ENCODE data around the gene PCNX4.
"Not testable (repeated sequence)": the region's sequence is repeated elsewhere in the genome, so short reads cannot be mapped to it uniquely, and the experiment has no call there.

PCNX4 gene

DNA sequence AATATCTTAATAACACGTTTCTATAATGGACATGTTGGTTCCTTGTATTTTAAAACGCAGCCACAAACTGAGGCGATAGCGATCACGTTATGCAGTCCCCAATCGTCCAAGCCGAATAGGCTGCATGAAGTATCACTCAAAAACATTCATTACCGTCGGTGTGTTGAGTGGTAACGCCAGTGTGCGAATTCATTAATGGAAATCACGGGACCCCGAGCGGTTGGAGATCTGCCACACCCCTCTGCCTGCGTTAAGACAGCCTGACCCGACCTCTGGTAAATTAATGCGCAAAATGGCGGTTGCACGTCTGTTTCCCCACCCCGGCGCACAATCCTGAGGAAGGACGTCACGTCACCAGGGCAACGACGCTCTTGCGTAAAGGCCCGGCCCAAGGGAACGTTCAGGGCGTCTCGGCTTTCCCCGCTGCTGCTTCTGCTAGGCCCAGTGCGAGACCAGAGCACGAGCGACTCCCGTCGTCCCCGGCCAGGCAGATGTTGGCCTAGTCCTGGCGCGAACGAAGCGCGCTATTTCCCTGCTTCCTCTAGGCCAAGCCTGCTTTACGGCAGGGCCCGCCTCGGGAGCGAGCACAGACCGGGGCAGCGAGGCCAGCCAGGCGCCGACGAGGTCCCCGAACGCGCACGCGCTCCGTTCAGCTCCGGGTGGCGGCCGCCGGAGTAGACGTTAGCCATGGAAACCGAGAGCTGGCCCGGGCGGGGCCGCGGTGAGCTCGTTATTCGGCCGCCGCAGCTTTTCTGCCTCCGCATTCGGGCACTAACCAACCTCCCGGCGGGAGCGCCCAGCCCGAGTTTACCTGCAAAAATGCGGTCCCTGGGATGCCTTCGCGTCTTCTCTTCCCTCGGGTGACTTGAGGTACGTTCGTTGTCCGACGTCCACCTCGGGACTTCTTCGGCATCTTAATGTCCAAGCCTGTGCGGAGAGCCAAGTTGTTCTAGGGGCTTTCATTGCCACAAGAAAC is at the start of gene PCNX4:
TSS of gene PCNX4 (plus strand) at position 374 of the 976 bp plus-strand sequence. CDS start 15,716 bp downstream, outside the sequence.
- Histone ChIP-seq H3K36me3 (ENCODE audit: control insufficient read depth in 2 of 2, insufficient read depth in 2 of 2, low read length in 2 of 2) (no peaks in the 10 kb centered on the region), H3K27me3 (ENCODE audit: control insufficient read depth in 2 of 2, insufficient read depth in 2 of 2, low read length in 2 of 2) (no peaks in the 10 kb centered on the region), H3K4me1 (ENCODE audit: control insufficient read depth in 2 of 2, insufficient read depth in 2 of 2, low read length in 2 of 2) (peaks cover 8 to 18% of the 10 kb centered on the region in 2 donors), H3K27ac (ENCODE audit: low read depth in 2 of 2, low read length in 2 of 2) (peak within 1 kb of the TSS; percentile 99), H3K9me3 (ENCODE audit: control insufficient read depth in 2 of 2, low read length in 2 of 2) (no peaks in the 10 kb centered on the region), H3K4me3 (ENCODE audit: low read length in 2 of 2) (peak within 1 kb of the TSS; percentile 80 to 89), H3K9ac (ENCODE audit: low read depth in 1 of 2, low read length in 2 of 2) (peak within 1 kb of the TSS; percentile 77 to 94)

DNA sequence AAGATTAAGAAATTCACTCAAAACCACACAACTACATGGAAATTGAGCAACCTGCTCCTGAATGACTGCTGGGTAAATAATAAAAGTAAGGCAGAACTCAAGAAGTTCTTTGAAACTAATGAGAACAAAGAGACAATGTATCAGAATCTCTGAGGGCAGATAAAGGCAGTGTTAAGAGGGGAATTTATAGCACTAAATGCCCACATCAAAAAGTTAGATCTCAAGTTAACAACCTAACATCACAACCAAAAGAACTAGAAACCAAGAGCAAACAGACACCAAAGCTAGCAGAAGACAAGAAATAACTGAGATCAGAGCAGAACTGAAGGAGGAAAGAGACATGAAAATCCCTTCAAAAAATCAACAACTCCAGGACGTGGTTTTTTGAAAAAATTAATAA is 43.7 kb upstream of the PCNX4 start:
- H3K27me3 ChIP-seq (ENCODE audit: control insufficient read depth in 2 of 2, insufficient read depth in 2 of 2, low read length in 2 of 2); H3K9me3 ChIP-seq (ENCODE audit: control insufficient read depth in 2 of 2, low read length in 2 of 2); H3K27ac ChIP-seq (ENCODE audit: low read depth in 2 of 2, low read length in 2 of 2); H3K4me3 ChIP-seq (ENCODE audit: low read length in 2 of 2); H3K9ac ChIP-seq (ENCODE audit: low read depth in 1 of 2, low read length in 2 of 2); H3K4me1 ChIP-seq (ENCODE audit: control insufficient read depth in 2 of 2, insufficient read depth in 2 of 2, low read length in 2 of 2); H3K36me3 ChIP-seq (ENCODE audit: control insufficient read depth in 2 of 2, insufficient read depth in 2 of 2, low read length in 2 of 2): not testable (repeated sequence)

DNA sequence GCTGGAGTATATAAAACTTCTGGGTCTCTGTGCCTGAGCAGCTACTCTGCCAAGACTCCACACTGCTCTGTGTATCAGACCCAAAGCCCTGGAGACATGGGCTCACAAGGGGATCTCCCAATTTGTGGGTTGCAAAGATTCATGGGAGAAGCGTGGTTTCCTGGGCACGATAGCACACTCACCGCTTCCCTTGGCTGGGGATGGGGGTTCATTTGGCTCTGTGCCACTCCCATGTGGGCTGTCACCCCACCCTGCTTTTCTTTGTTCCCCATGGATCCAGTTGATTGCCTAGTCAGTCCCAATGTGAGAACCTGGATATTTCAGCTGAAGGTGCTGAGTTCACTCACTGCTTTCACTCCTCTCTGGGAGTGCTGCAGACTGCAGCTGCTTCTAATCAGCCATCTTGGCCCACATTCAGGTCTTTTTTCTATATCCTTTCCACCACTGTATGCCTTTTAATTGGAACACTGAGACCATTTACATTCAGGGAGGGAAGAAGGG is 40.0 kb upstream of the PCNX4 start:
- Histone ChIP-seq H3K27me3 (ENCODE audit: control insufficient read depth in 2 of 2, insufficient read depth in 2 of 2, low read length in 2 of 2) (no peaks in the 10 kb centered on the region), H3K4me1 (ENCODE audit: control insufficient read depth in 2 of 2, insufficient read depth in 2 of 2, low read length in 2 of 2) (no peaks in the 10 kb centered on the region), H3K9ac (ENCODE audit: low read depth in 1 of 2, low read length in 2 of 2) (no peak overlapping the region), H3K27ac (ENCODE audit: low read depth in 2 of 2, low read length in 2 of 2) (no peak overlapping the region), H3K36me3 (ENCODE audit: control insufficient read depth in 2 of 2, insufficient read depth in 2 of 2, low read length in 2 of 2) (no peaks in the 10 kb centered on the region), H3K4me3 (ENCODE audit: low read length in 2 of 2) (peak overlapping the region in 1 of 2 donors; percentile 14), H3K9me3 (ENCODE audit: control insufficient read depth in 2 of 2, low read length in 2 of 2) (peaks cover 0 to 2% of the 10 kb centered on the region in 2 donors)

DNA sequence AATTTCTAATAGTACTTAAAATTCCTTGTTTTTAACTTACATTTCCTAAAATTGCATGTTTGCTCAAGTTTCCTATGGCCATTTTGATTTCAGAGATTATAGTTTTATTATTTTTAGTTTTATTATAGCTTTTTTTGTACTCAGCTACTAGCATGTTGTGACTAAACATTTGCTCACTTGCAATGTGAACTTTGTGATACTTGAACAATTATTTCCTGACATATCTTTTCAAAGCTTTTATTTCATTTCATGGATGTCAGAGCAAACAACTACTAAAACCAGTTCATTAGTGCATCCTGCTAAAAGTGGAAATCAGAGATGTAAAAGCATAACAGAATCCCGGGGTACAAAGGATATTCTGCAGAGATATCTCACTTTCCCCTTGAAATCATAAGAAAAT is 33.6 kb upstream of the PCNX4 start:
- Histone ChIP-seq H3K9ac (ENCODE audit: low read depth in 1 of 2, low read length in 2 of 2) (no peak overlapping the region), H3K9me3 (ENCODE audit: control insufficient read depth in 2 of 2, low read length in 2 of 2) (peaks cover 0 to 2% of the 10 kb centered on the region in 2 donors), H3K4me3 (ENCODE audit: low read length in 2 of 2) (no peak overlapping the region), H3K27ac (ENCODE audit: low read depth in 2 of 2, low read length in 2 of 2) (no peak overlapping the region), H3K36me3 (ENCODE audit: control insufficient read depth in 2 of 2, insufficient read depth in 2 of 2, low read length in 2 of 2) (no peaks in the 10 kb centered on the region), H3K27me3 (ENCODE audit: control insufficient read depth in 2 of 2, insufficient read depth in 2 of 2, low read length in 2 of 2) (peaks cover 0 to 5% of the 10 kb centered on the region in 2 donors), H3K4me1 (ENCODE audit: control insufficient read depth in 2 of 2, insufficient read depth in 2 of 2, low read length in 2 of 2) (no peaks in the 10 kb centered on the region)

GRCh38 chr14:60061371-60061770 is 30.4 kb upstream of the PCNX4 start:
- Histone ChIP-seq H3K4me3 (ENCODE audit: low read length in 2 of 2) (no peak overlapping the region), H3K9me3 (ENCODE audit: control insufficient read depth in 2 of 2, low read length in 2 of 2) (no peaks in the 10 kb centered on the region), H3K4me1 (ENCODE audit: control insufficient read depth in 2 of 2, insufficient read depth in 2 of 2, low read length in 2 of 2) (no peaks in the 10 kb centered on the region), H3K27me3 (ENCODE audit: control insufficient read depth in 2 of 2, insufficient read depth in 2 of 2, low read length in 2 of 2) (peaks cover 0 to 5% of the 10 kb centered on the region in 2 donors), H3K27ac (ENCODE audit: low read depth in 2 of 2, low read length in 2 of 2) (no peak overlapping the region), H3K9ac (ENCODE audit: low read depth in 1 of 2, low read length in 2 of 2) (no peak overlapping the region), H3K36me3 (ENCODE audit: control insufficient read depth in 2 of 2, insufficient read depth in 2 of 2, low read length in 2 of 2) (no peaks in the 10 kb centered on the region)

- peaks cover 0 to 5% of the 10 kb centered on the region in 2 donors for H3K27me3 ChIP-seq (ENCODE audit: control insufficient read depth in 2 of 2, insufficient read depth in 2 of 2, low read length in 2 of 2)
- no peaks in the 10 kb centered on the region for H3K9me3 ChIP-seq (ENCODE audit: control insufficient read depth in 2 of 2, low read length in 2 of 2)
These were observed 27.1 kb upstream of the PCNX4 start for GRCh38 chr14:60064491-60065072.

GRCh38 chr14:60067882-60068281 is 23.8 kb upstream of the PCNX4 start:
- Histone ChIP-seq H3K9ac (ENCODE audit: low read depth in 1 of 2, low read length in 2 of 2) (no peak overlapping the region), H3K27ac (ENCODE audit: low read depth in 2 of 2, low read length in 2 of 2) (no peak overlapping the region), H3K9me3 (ENCODE audit: control insufficient read depth in 2 of 2, low read length in 2 of 2) (no peaks in the 10 kb centered on the region), H3K36me3 (ENCODE audit: control insufficient read depth in 2 of 2, insufficient read depth in 2 of 2, low read length in 2 of 2) (no peaks in the 10 kb centered on the region), H3K4me1 (ENCODE audit: control insufficient read depth in 2 of 2, insufficient read depth in 2 of 2, low read length in 2 of 2) (no peaks in the 10 kb centered on the region), H3K27me3 (ENCODE audit: control insufficient read depth in 2 of 2, insufficient read depth in 2 of 2, low read length in 2 of 2) (no peaks in the 10 kb centered on the region), H3K4me3 (ENCODE audit: low read length in 2 of 2) (no peak overlapping the region)

More at GRCh38 chr14:60064491-60065072, 27.1 kb upstream of the PCNX4 start:
- Histone ChIP-seq H3K9ac (ENCODE audit: low read depth in 1 of 2, low read length in 2 of 2) (no peak overlapping the region), H3K36me3 (ENCODE audit: control insufficient read depth in 2 of 2, insufficient read depth in 2 of 2, low read length in 2 of 2) (no peaks in the 10 kb centered on the region), H3K27ac (ENCODE audit: low read depth in 2 of 2, low read length in 2 of 2) (no peak overlapping the region), H3K4me1 (ENCODE audit: control insufficient read depth in 2 of 2, insufficient read depth in 2 of 2, low read length in 2 of 2) (no peaks in the 10 kb centered on the region), H3K4me3 (ENCODE audit: low read length in 2 of 2) (no peak overlapping the region)

- Histone ChIP-seq H3K4me1 (ENCODE audit: control insufficient read depth in 2 of 2, insufficient read depth in 2 of 2, low read length in 2 of 2) (no peaks in the 10 kb centered on the region), H3K27me3 (ENCODE audit: control insufficient read depth in 2 of 2, insufficient read depth in 2 of 2, low read length in 2 of 2) (no peaks in the 10 kb centered on the region), H3K9me3 (ENCODE audit: control insufficient read depth in 2 of 2, low read length in 2 of 2) (no peaks in the 10 kb centered on the region), H3K36me3 (ENCODE audit: control insufficient read depth in 2 of 2, insufficient read depth in 2 of 2, low read length in 2 of 2) (no peaks in the 10 kb centered on the region), H3K9ac (ENCODE audit: low read depth in 1 of 2, low read length in 2 of 2) (no peak overlapping the region), H3K4me3 (ENCODE audit: low read length in 2 of 2) (no peak overlapping the region), H3K27ac (ENCODE audit: low read depth in 2 of 2, low read length in 2 of 2) (no peak overlapping the region)
These were observed 12.0 kb upstream of the PCNX4 start for GRCh38 chr14:60079723-60080122.

GRCh38 chr14:60085085-60085484 is 6.6 kb upstream of the PCNX4 start:
- Histone ChIP-seq H3K36me3 (ENCODE audit: control insufficient read depth in 2 of 2, insufficient read depth in 2 of 2, low read length in 2 of 2) (no peaks in the 10 kb centered on the region), H3K27me3 (ENCODE audit: control insufficient read depth in 2 of 2, insufficient read depth in 2 of 2, low read length in 2 of 2) (no peaks in the 10 kb centered on the region), H3K4me3 (ENCODE audit: low read length in 2 of 2) (no peak overlapping the region), H3K9me3 (ENCODE audit: control insufficient read depth in 2 of 2, low read length in 2 of 2) (no peaks in the 10 kb centered on the region), H3K9ac (ENCODE audit: low read depth in 1 of 2, low read length in 2 of 2) (no peak overlapping the region), H3K27ac (ENCODE audit: low read depth in 2 of 2, low read length in 2 of 2) (no peak overlapping the region), H3K4me1 (ENCODE audit: control insufficient read depth in 2 of 2, insufficient read depth in 2 of 2, low read length in 2 of 2) (no peaks in the 10 kb centered on the region)

- Histone ChIP-seq H3K36me3 (ENCODE audit: control insufficient read depth in 2 of 2, insufficient read depth in 2 of 2, low read length in 2 of 2) (no peaks in the 10 kb centered on the region), H3K27ac (ENCODE audit: low read depth in 2 of 2, low read length in 2 of 2) (no peak overlapping the region), H3K9me3 (ENCODE audit: control insufficient read depth in 2 of 2, low read length in 2 of 2) (no peaks in the 10 kb centered on the region), H3K27me3 (ENCODE audit: control insufficient read depth in 2 of 2, insufficient read depth in 2 of 2, low read length in 2 of 2) (no peaks in the 10 kb centered on the region), H3K4me3 (ENCODE audit: low read length in 2 of 2) (no peak overlapping the region), H3K9ac (ENCODE audit: low read depth in 1 of 2, low read length in 2 of 2) (no peak overlapping the region), H3K4me1 (ENCODE audit: control insufficient read depth in 2 of 2, insufficient read depth in 2 of 2, low read length in 2 of 2) (no peaks in the 10 kb centered on the region)
These were observed 6.0 kb upstream of the PCNX4 start for GRCh38 chr14:60085693-60086092.

All from mucosa of rectum (tissue), 2 donors.